ENCODE measurements around the gene UGGT2.

Gene UGGT2

GRCh38 chr13:95968906-95969305 lies 84.3 kb downstream of the UGGT2 start:
- no peaks in the 10 kb centered on the region for H3K4me1 ChIP-seq (ENCODE audit: control insufficient read depth, insufficient read depth, low read length, unreplicated experiment)
- no peaks in the 10 kb centered on the region for H3K79me2 ChIP-seq (ENCODE audit: control insufficient read depth, insufficient read depth, low read length, unreplicated experiment)
- no peak overlapping the region for H3K4me3 ChIP-seq (ENCODE audit: low read depth, low read length)
- no peaks in the 10 kb centered on the region for H3K27me3 ChIP-seq (ENCODE audit: insufficient read depth, low read length)
- peaks cover 17% of the 10 kb centered on the region; the same call in 1 of the 2 replicates for H3K36me3 ChIP-seq (ENCODE audit: insufficient read depth, low read length)
- no peak overlapping the region for H2AFZ ChIP-seq (ENCODE audit: low read length, unreplicated experiment)
- no peak overlapping the region for H3K27ac ChIP-seq (ENCODE audit: low read depth, low read length)

- Histone ChIP-seq H3K4me3 (ENCODE audit: low read depth, low read length) (no peak overlapping the region), H3K27ac (ENCODE audit: low read depth, low read length) (no peak overlapping the region), H3K4me1 (ENCODE audit: control insufficient read depth, insufficient read depth, low read length, unreplicated experiment) (no peaks in the 10 kb centered on the region), H2AFZ (ENCODE audit: low read length, unreplicated experiment) (no peak overlapping the region), H3K79me2 (ENCODE audit: control insufficient read depth, insufficient read depth, low read length, unreplicated experiment) (no peaks in the 10 kb centered on the region), H3K36me3 (ENCODE audit: insufficient read depth, low read length) (peaks cover 26% of the 10 kb centered on the region), H3K27me3 (ENCODE audit: insufficient read depth, low read length) (no peaks in the 10 kb centered on the region)
Measured at GRCh38 chr13:95957331-95957730, 95.9 kb downstream of the UGGT2 start.

- no peaks in the 10 kb centered on the region for H3K4me1 ChIP-seq (ENCODE audit: control insufficient read depth, insufficient read depth, low read length, unreplicated experiment)
- no peak overlapping the region for H3K27ac ChIP-seq (ENCODE audit: low read depth, low read length)
- H3K4me3 ChIP-seq (ENCODE audit: low read depth, low read length): no peak overlapping the region
- H3K79me2 ChIP-seq (ENCODE audit: control insufficient read depth, insufficient read depth, low read length, unreplicated experiment): no peaks in the 10 kb centered on the region
- no peaks in the 10 kb centered on the region for H3K27me3 ChIP-seq (ENCODE audit: insufficient read depth, low read length)
- H2AFZ ChIP-seq (ENCODE audit: low read length, unreplicated experiment): no peak overlapping the region
- peaks cover 19% of the 10 kb centered on the region for H3K36me3 ChIP-seq (ENCODE audit: insufficient read depth, low read length)
Measured at GRCh38 chr13:95956589-95957148, 96.5 kb downstream of the UGGT2 start.

GRCh38 chr13:95955719-95956118 lies 97.5 kb downstream of the UGGT2 start:
- no peak overlapping the region for H3K4me3 ChIP-seq (ENCODE audit: low read depth, low read length)
- no peaks in the 10 kb centered on the region for H3K79me2 ChIP-seq (ENCODE audit: control insufficient read depth, insufficient read depth, low read length, unreplicated experiment)
- H3K27ac ChIP-seq (ENCODE audit: low read depth, low read length): no peak overlapping the region
- no peaks in the 10 kb centered on the region for H3K4me1 ChIP-seq (ENCODE audit: control insufficient read depth, insufficient read depth, low read length, unreplicated experiment)
- no peak overlapping the region for H2AFZ ChIP-seq (ENCODE audit: low read length, unreplicated experiment)
- no peaks in the 10 kb centered on the region for H3K27me3 ChIP-seq (ENCODE audit: insufficient read depth, low read length)
- H3K36me3 ChIP-seq (ENCODE audit: insufficient read depth, low read length): peaks cover 18% of the 10 kb centered on the region

GRCh38 chr13:95955255-95955654 lies 97.9 kb downstream of the UGGT2 start:
- Histone ChIP-seq H3K79me2 (ENCODE audit: control insufficient read depth, insufficient read depth, low read length, unreplicated experiment) (no peaks in the 10 kb centered on the region), H3K36me3 (ENCODE audit: insufficient read depth, low read length) (peaks cover 14% of the 10 kb centered on the region; the same call in 1 of the 2 replicates), H3K27me3 (ENCODE audit: insufficient read depth, low read length) (no peaks in the 10 kb centered on the region), H3K4me1 (ENCODE audit: control insufficient read depth, insufficient read depth, low read length, unreplicated experiment) (no peaks in the 10 kb centered on the region), H2AFZ (ENCODE audit: low read length, unreplicated experiment) (no peak overlapping the region), H3K27ac (ENCODE audit: low read depth, low read length) (no peak overlapping the region), H3K4me3 (ENCODE audit: low read depth, low read length) (no peak overlapping the region)

GRCh38 chr13:95954266-95954665 lies 98.9 kb downstream of the UGGT2 start:
- Histone ChIP-seq H3K4me1 (ENCODE audit: control insufficient read depth, insufficient read depth, low read length, unreplicated experiment) (no peaks in the 10 kb centered on the region), H3K27ac (ENCODE audit: low read depth, low read length) (no peak overlapping the region), H3K36me3 (ENCODE audit: insufficient read depth, low read length) (0 out of 2 replicates have a peak, but pooled peaks cover 7% of the 10 kb centered on the region), H3K4me3 (ENCODE audit: low read depth, low read length) (no peak overlapping the region), H2AFZ (ENCODE audit: low read length, unreplicated experiment) (no peak overlapping the region), H3K27me3 (ENCODE audit: insufficient read depth, low read length) (no peaks in the 10 kb centered on the region), H3K79me2 (ENCODE audit: control insufficient read depth, insufficient read depth, low read length, unreplicated experiment) (no peaks in the 10 kb centered on the region)

- Histone ChIP-seq H3K27ac (ENCODE audit: low read depth, low read length) (no peak overlapping the region), H2AFZ (ENCODE audit: low read length, unreplicated experiment) (no peak overlapping the region), H3K4me3 (ENCODE audit: low read depth, low read length) (no peak overlapping the region), H3K36me3 (ENCODE audit: insufficient read depth, low read length) (peaks cover 6% of the 10 kb centered on the region; the same call in 1 of the 2 replicates), H3K27me3 (ENCODE audit: insufficient read depth, low read length) (no peaks in the 10 kb centered on the region), H3K79me2 (ENCODE audit: control insufficient read depth, insufficient read depth, low read length, unreplicated experiment) (no peaks in the 10 kb centered on the region), H3K4me1 (ENCODE audit: control insufficient read depth, insufficient read depth, low read length, unreplicated experiment) (no peaks in the 10 kb centered on the region)
Measured at GRCh38 chr13:95950103-95950502, 103.1 kb downstream of the UGGT2 start.

GRCh38 chr13:95948656-95949055 lies 104.5 kb downstream of the UGGT2 start:
- H3K4me1 ChIP-seq (ENCODE audit: control insufficient read depth, insufficient read depth, low read length, unreplicated experiment): no peaks in the 10 kb centered on the region
- H3K27ac ChIP-seq (ENCODE audit: low read depth, low read length): no peak overlapping the region
- H2AFZ ChIP-seq (ENCODE audit: low read length, unreplicated experiment): no peak overlapping the region
- no peaks in the 10 kb centered on the region for H3K27me3 ChIP-seq (ENCODE audit: insufficient read depth, low read length)
- no peak overlapping the region for H3K4me3 ChIP-seq (ENCODE audit: low read depth, low read length)
- no peaks in the 10 kb centered on the region for H3K79me2 ChIP-seq (ENCODE audit: control insufficient read depth, insufficient read depth, low read length, unreplicated experiment)
- peaks cover 6% of the 10 kb centered on the region; the same call in 1 of the 2 replicates for H3K36me3 ChIP-seq (ENCODE audit: insufficient read depth, low read length)

- Histone ChIP-seq H3K27ac (ENCODE audit: low read depth, low read length) (no peak overlapping the region), H3K4me1 (ENCODE audit: control insufficient read depth, insufficient read depth, low read length, unreplicated experiment) (no peaks in the 10 kb centered on the region), H3K27me3 (ENCODE audit: insufficient read depth, low read length) (no peaks in the 10 kb centered on the region), H3K79me2 (ENCODE audit: control insufficient read depth, insufficient read depth, low read length, unreplicated experiment) (no peaks in the 10 kb centered on the region), H2AFZ (ENCODE audit: low read length, unreplicated experiment) (no peak overlapping the region), H3K4me3 (ENCODE audit: low read depth, low read length) (no peak overlapping the region), H3K36me3 (ENCODE audit: insufficient read depth, low read length) (peaks cover 47% of the 10 kb centered on the region)
Measured at GRCh38 chr13:95937714-95938320, 115.4 kb downstream of the UGGT2 start.

- H3K36me3 ChIP-seq (ENCODE audit: insufficient read depth, low read length): peaks cover 48% of the 10 kb centered on the region
- H2AFZ ChIP-seq (ENCODE audit: low read length, unreplicated experiment): no peak overlapping the region
- H3K79me2 ChIP-seq (ENCODE audit: control insufficient read depth, insufficient read depth, low read length, unreplicated experiment): no peaks in the 10 kb centered on the region
- H3K27ac ChIP-seq (ENCODE audit: low read depth, low read length): no peak overlapping the region
- no peaks in the 10 kb centered on the region for H3K27me3 ChIP-seq (ENCODE audit: insufficient read depth, low read length)
- peaks cover 2% of the 10 kb centered on the region for H3K4me1 ChIP-seq (ENCODE audit: control insufficient read depth, insufficient read depth, low read length, unreplicated experiment)
- no peak overlapping the region for H3K4me3 ChIP-seq (ENCODE audit: low read depth, low read length)
Measured at GRCh38 chr13:95931300-95932025, 121.7 kb downstream of the UGGT2 start.

GRCh38 chr13:95929430-95929829 lies 123.8 kb downstream of the UGGT2 start:
- H3K4me1 ChIP-seq (ENCODE audit: control insufficient read depth, insufficient read depth, low read length, unreplicated experiment): peaks cover 10% of the 10 kb centered on the region
- no peak overlapping the region for H3K27ac ChIP-seq (ENCODE audit: low read depth, low read length)
- H3K36me3 ChIP-seq (ENCODE audit: insufficient read depth, low read length): peaks cover 28% of the 10 kb centered on the region
- no peaks in the 10 kb centered on the region for H3K27me3 ChIP-seq (ENCODE audit: insufficient read depth, low read length)
- no peak overlapping the region for H2AFZ ChIP-seq (ENCODE audit: low read length, unreplicated experiment)
- no peaks in the 10 kb centered on the region for H3K79me2 ChIP-seq (ENCODE audit: control insufficient read depth, insufficient read depth, low read length, unreplicated experiment)
- H3K4me3 ChIP-seq (ENCODE audit: low read depth, low read length): no peak overlapping the region

Measured in ACC112 (cell line).